H1 (cell line): ENCODE results near the gene ASTN2. TPM values are rescaled to one million over a fixed set of nuclear protein-coding genes. Genes with fewer than 3 reads are reported as not detected.

Source experiments
- CTCF ChIA-PET: fragments of 300-600 bp; sonication (Branson Sonifier 250); formaldehyde crosslinking; loops from one replicate; lab custom pipeline; 2021; ENCODE audit not compliant: partially characterized antibody; lab: Charles Lee
- POLR2A ChIA-PET: fragments of 300-600 bp; sonication (Branson Sonifier 250); formaldehyde crosslinking; loops from one replicate; lab custom pipeline; 2021; ENCODE audit warnings: inconsistent platforms; ENCODE audit not compliant: partially characterized antibody; lab: Charles Lee
- DNase-seq, 2 experiments: peaks; one replicate each; pipeline versions ENCODE4 v3.0.0 to v3.0.0-alpha.2; 2010 to 2022; ENCODE audit warnings: low spot score in 2 of 2, low read depth in 1 of 2, mixed read lengths in 1 of 2
- FAIRE-seq: peaks from 2 replicates; lab custom pipeline; 2011; peaks lifted over from hg19 to GRCh38; lab: Jason Lieb, UNC
- H2AFZ ChIP-seq: 2 replicates; pipeline ENCODE4 v1.8.1; 2012; ENCODE audit warnings: low read length, inconsistent platforms
- H2AK5ac ChIP-seq: 2 replicates; pipeline ENCODE4 v1.6.1; 2013; ENCODE audit warnings: low read depth, low read length
- H2BK120ac ChIP-seq: replicated peaks from 2 replicates; pipeline ENCODE3; 2013; ENCODE audit warnings: low read depth, low read length, inconsistent platforms
- H2BK12ac ChIP-seq: 2 replicates; pipeline ENCODE4 v1.6.1; 2013; ENCODE audit warnings: low read depth, low read length
- H2BK15ac ChIP-seq: 2 replicates; pipeline ENCODE4 v1.6.1; 2013; ENCODE audit warnings: low read length
- H2BK20ac ChIP-seq: 2 replicates; pipeline ENCODE4 v1.6.1; 2013; ENCODE audit warnings: low read length
- H2BK5ac ChIP-seq: 2 replicates; pipeline ENCODE4 v1.6.1; 2013; ENCODE audit warnings: low read depth, low read length
- H3K14ac ChIP-seq: 2 replicates; pipeline ENCODE4 v1.6.1; 2013; ENCODE audit warnings: inconsistent platforms; ENCODE audit not compliant: insufficient read length
- H3K18ac ChIP-seq: 2 replicates; pipeline ENCODE4 v1.6.1; 2013; ENCODE audit warnings: low read length; ENCODE audit errors: extremely low read depth
- H3K23ac ChIP-seq: 2 replicates; pipeline ENCODE4 v1.6.1; 2013; ENCODE audit warnings: inconsistent platforms; ENCODE audit not compliant: insufficient read length
- H3K23me2 ChIP-seq: 2 replicates; pipeline ENCODE4 v1.6.1; 2013; ENCODE audit warnings: low read depth, low read length
- H3K27ac ChIP-seq: 2 replicates; pipeline ENCODE4 v1.6.1; 2011; ENCODE audit warnings: low read depth, low read length, inconsistent platforms
- H3K27me3 ChIP-seq, 4 experiments: replicated peaks in 1 of 4; 1 replicate in 1 of 4; 2 replicates in 3 of 4; pipeline versions ENCODE4 v1.6.1 to v1.8.1; 2011 to 2013; ENCODE audit warnings: low read length in 3 of 4, mild to moderate bottlenecking in 3 of 4, inconsistent platforms in 2 of 4, mixed read lengths in 2 of 4, moderate library complexity in 1 of 4; ENCODE audit not compliant: control insufficient read depth in 3 of 4, insufficient read depth in 3 of 4; ENCODE audit errors: extremely low read depth in 1 of 4
- H3K36me3 ChIP-seq, 4 experiments: 2 replicates each; pipeline versions ENCODE4 v1.6.1 to v1.8.1; 2011 to 2013; ENCODE audit warnings: mild to moderate bottlenecking in 4 of 4, low read length in 3 of 4, moderate library complexity in 2 of 4, control low read depth in 1 of 4, inconsistent platforms in 1 of 4; ENCODE audit not compliant: insufficient read depth in 4 of 4, control insufficient read depth in 2 of 4
- H3K4ac ChIP-seq: replicated peaks from 2 replicates; pipeline ENCODE3; 2013; ENCODE audit warnings: low read length, low read depth, mixed read lengths, inconsistent platforms; ENCODE audit not compliant: insufficient read length
- H3K4me1 ChIP-seq, 4 experiments: replicated peaks in 1 of 4; 1 replicate in 1 of 4; 2 replicates in 3 of 4; pipeline versions ENCODE4 v1.6.1 to v1.8.1; 2011 to 2013; ENCODE audit warnings: low read length in 3 of 4, inconsistent platforms in 2 of 4, mixed read lengths in 1 of 4; ENCODE audit not compliant: insufficient read depth in 4 of 4, control insufficient read depth in 3 of 4
- H3K4me2 ChIP-seq, 2 experiments: 2 replicates each; pipeline versions ENCODE4 v1.6.1 to v1.8.1; 2011 to 2013; ENCODE audit warnings: low read depth in 2 of 2, low read length in 2 of 2, control low read depth in 1 of 2, inconsistent platforms in 1 of 2, mild to moderate bottlenecking in 1 of 2; ENCODE audit not compliant: insufficient read depth in 1 of 2
- H3K4me3 ChIP-seq, 4 experiments: fragments of 200-600, 300-600 bp in 1 of 4; sonication (generic), shearing (Covaris generic), sonication (Bioruptor Twin) in 1 of 4; 2 replicates each; pipeline versions ENCODE4 v1.5.1 to v1.8.1; 2011 to 2016; ENCODE audit warnings: low read length in 4 of 4, low read depth in 3 of 4, control low read depth in 2 of 4, inconsistent platforms in 2 of 4, mild to moderate bottlenecking in 2 of 4, mixed read lengths in 1 of 4, moderate library complexity in 1 of 4; ENCODE audit not compliant: insufficient read depth in 2 of 4; ENCODE audit errors: extremely low read depth in 1 of 4
- H3K56ac ChIP-seq: replicated peaks from 2 replicates; pipeline ENCODE3; 2013; ENCODE audit warnings: low read depth, mild to moderate bottlenecking, mixed read lengths, low read length, inconsistent platforms; ENCODE audit not compliant: insufficient read length
- H3K79me1 ChIP-seq: 2 replicates; pipeline ENCODE4 v1.6.1; 2013; ENCODE audit warnings: low read depth, low read length, control low read depth
- H3K79me2 ChIP-seq, 2 experiments: 2 replicates each; pipeline versions ENCODE4 v1.6.1 to v1.8.1; 2012 to 2013; ENCODE audit warnings: low read length in 2 of 2, mild to moderate bottlenecking in 2 of 2, inconsistent platforms in 1 of 2; ENCODE audit not compliant: insufficient read depth in 2 of 2, control insufficient read depth in 1 of 2
- H3K9ac ChIP-seq, 4 experiments: replicated peaks in 1 of 4; 1 replicate in 1 of 4; 2 replicates in 3 of 4; pipeline versions ENCODE4 v1.6.1 to v1.8.1; 2011 to 2013; ENCODE audit warnings: low read depth in 3 of 4, low read length in 3 of 4, control low read depth in 2 of 4, mild to moderate bottlenecking in 2 of 4, moderate library complexity in 2 of 4, inconsistent platforms in 1 of 4; ENCODE audit errors: extremely low read depth in 1 of 4
- H3K9me3 ChIP-seq, 2 experiments: 2 replicates each; pipeline versions ENCODE4 v1.6.1 to v1.8.1; 2012 to 2013; ENCODE audit warnings: mild to moderate bottlenecking in 2 of 2, moderate library complexity in 2 of 2, control low read depth in 1 of 2, inconsistent platforms in 1 of 2, low read depth in 1 of 2, low read length in 1 of 2, mixed read lengths in 1 of 2; ENCODE audit not compliant: insufficient read depth in 2 of 2
- H4K20me1 ChIP-seq, 2 experiments: replicated peaks in 1 of 2; 2 replicates each; pipeline versions ENCODE3 to v1.8.1; 2011 to 2013; ENCODE audit warnings: inconsistent platforms in 2 of 2, low read length in 2 of 2, mild to moderate bottlenecking in 1 of 2; ENCODE audit not compliant: insufficient read depth in 2 of 2, control insufficient read depth in 1 of 2
- H4K5ac ChIP-seq: 2 replicates; pipeline ENCODE4 v1.6.1; 2013; ENCODE audit warnings: low read length, low read depth, mixed read lengths, inconsistent platforms; ENCODE audit not compliant: insufficient read length
- H4K8ac ChIP-seq: 2 replicates; pipeline ENCODE4 v1.8.0; 2013; ENCODE audit warnings: mild to moderate bottlenecking, moderate library complexity, low read length, inconsistent platforms; ENCODE audit not compliant: insufficient read depth; ENCODE audit errors: extremely low read depth
- H4K91ac ChIP-seq: replicated peaks from 2 replicates; pipeline ENCODE3; 2013; ENCODE audit warnings: low read length, mixed read lengths, inconsistent platforms; ENCODE audit not compliant: insufficient read length
- ATF3 ChIP-seq: IDR thresholded peaks from 2 replicates; pipeline ENCODE4 v1.6.1; 2011; ENCODE audit warnings: low read depth, mild to moderate bottlenecking, low read length; ENCODE audit not compliant: insufficient read depth
- BRCA1 ChIP-seq: IDR thresholded peaks from 2 replicates; pipeline ENCODE4 v1.6.1; 2012; ENCODE audit warnings: low read depth, low read length, improper control_type of control experiment
- CTCF ChIP-seq, 3 experiments: IDR thresholded peaks; 1 replicate in 2 of 3; 2 replicates in 1 of 3; pipeline versions ENCODE4 v1.5.1 to v1.6.1; 2011; ENCODE audit warnings: low read length in 3 of 3, mild to moderate bottlenecking in 3 of 3, inconsistent platforms in 2 of 3, low read depth in 1 of 3, moderate library complexity in 1 of 3; ENCODE audit not compliant: insufficient read depth in 1 of 3; ENCODE audit errors: control extremely low read depth in 1 of 3
- E2F6 ChIP-seq: IDR thresholded peaks from 2 replicates; pipeline ENCODE4 v1.6.1; 2012; ENCODE audit warnings: inconsistent platforms
- EGR1 ChIP-seq: IDR thresholded peaks from 2 replicates; pipeline ENCODE4 v1.6.1; 2011; ENCODE audit warnings: low read depth, low read length, borderline replicate concordance
- GTF2F1 ChIP-seq: IDR thresholded peaks from 2 replicates; pipeline ENCODE4 v1.6.1; 2012; ENCODE audit warnings: low read depth, low read length, improper control_type of control experiment, borderline replicate concordance
- MAFK ChIP-seq: IDR thresholded peaks from 2 replicates; pipeline ENCODE4 v1.6.1; 2012; ENCODE audit warnings: low read depth, mild to moderate bottlenecking, improper control_type of control experiment, low read length
- NANOG ChIP-seq: IDR thresholded peaks from 2 replicates; pipeline ENCODE4 v1.6.1; 2011; ENCODE audit warnings: low read length, low read depth, mild to moderate bottlenecking, inconsistent platforms; ENCODE audit not compliant: insufficient read depth, poor library complexity, severe bottlenecking
- SIRT6 ChIP-seq: IDR thresholded peaks from one replicate; pipeline ENCODE4 v1.7.1; 2012; ENCODE audit warnings: low read length, inconsistent platforms
- polyA plus RNA-seq, 7 experiments: library from polyadenylated mRNA; depleted of rRNA in 3 of 7; stranded (reverse) in 5 of 7; unstranded in 2 of 7; fragments of >200 nt in 5 of 7; fragments of 200-250 nt in 2 of 7; gene quantifications; 1 replicate in 5 of 7; 2 replicates in 1 of 7; 4 replicates in 1 of 7; pipeline versions ENCODE4 v1.2.1 to v1.2.3, GENCODE V29; 2011 to 2013; ENCODE audit warnings: missing spikeins in 2 of 7, mixed read lengths in 2 of 7
- total RNA-seq: library from RNA; stranded (reverse); fragmentation: NEBNext Ultra II Directional; extraction: Animal tissue kit (Norgen Biotek cat#: 25700); gene quantifications from 2 replicates; pipeline ENCODE4 v1.2.1, GENCODE V29; 2021

The ASTN2 gene
- total and polyA plus RNA-seq, 2 of the 8 experiments (the other 6 are each of a cell fraction or from before 2014, with no cell fraction given): 8.2 to 13.7 TPM

GRCh38 chr9:116515541-116515940 is 899.3 kb downstream of the ASTN2 start:
- Histone ChIP-seq H2BK5ac (no peak overlapping the region), H3K18ac (no peak overlapping the region), H3K23me2 (no peaks in the 10 kb centered on the region), H3K4me2 (no peak overlapping the region), H3K27ac (no peak overlapping the region), H2BK12ac (no peak overlapping the region), H2BK20ac (no peak overlapping the region), H4K5ac (no peak overlapping the region), H3K14ac (no peak overlapping the region), H3K4me1 (no peaks in the 10 kb centered on the region), H3K9ac (no peak overlapping the region), H3K4me3 (no peak overlapping the region), H3K27me3 (no peaks in the 10 kb centered on the region), H3K79me1 (no peaks in the 10 kb centered on the region), H2AFZ (no peak overlapping the region), H2BK120ac (no peak overlapping the region), H4K91ac (no peak overlapping the region)
- CTCF ChIA-PET: no interaction called here
- DNase-seq (no peak), FAIRE-seq (no peak)
- TF ChIP-seq BRCA1 (no peak), SIRT6 (no peak), GTF2F1 (no peak), EGR1 (no peak), CTCF (IDR thresholded peaks at IDR 0.05; ENCODE audit: control extremely low read depth in 1 of 3, insufficient read depth in 1 of 3, low read depth in 1 of 3, low read length in 3 of 3) (no peak), E2F6 (no peak), NANOG (no peak), MAFK (no peak), ATF3 (no peak)
- TF ChIP-seq, all 59 proteins: peak for 0
- H3K79me2 ChIP-seq: no peaks in the 10 kb centered on the region
- POLR2A ChIA-PET: no interaction called here
- H3K9me3 ChIP-seq: peaks cover 13 to 15% of the 10 kb centered on the region in 2 experiments
- H3K36me3 ChIP-seq: no peaks in the 10 kb centered on the region
- no peak overlapping the region for H3K4ac ChIP-seq
- no peaks in the 10 kb centered on the region for H4K20me1 ChIP-seq
- H3K23ac ChIP-seq: no peak overlapping the region
- H2BK15ac ChIP-seq: no peak overlapping the region
- no peak overlapping the region for H4K8ac ChIP-seq
- no peak overlapping the region for H2AK5ac ChIP-seq
- no peak overlapping the region for H3K56ac ChIP-seq
